ENCODE results near the gene SRP19.

Gene SRP19

DNA sequence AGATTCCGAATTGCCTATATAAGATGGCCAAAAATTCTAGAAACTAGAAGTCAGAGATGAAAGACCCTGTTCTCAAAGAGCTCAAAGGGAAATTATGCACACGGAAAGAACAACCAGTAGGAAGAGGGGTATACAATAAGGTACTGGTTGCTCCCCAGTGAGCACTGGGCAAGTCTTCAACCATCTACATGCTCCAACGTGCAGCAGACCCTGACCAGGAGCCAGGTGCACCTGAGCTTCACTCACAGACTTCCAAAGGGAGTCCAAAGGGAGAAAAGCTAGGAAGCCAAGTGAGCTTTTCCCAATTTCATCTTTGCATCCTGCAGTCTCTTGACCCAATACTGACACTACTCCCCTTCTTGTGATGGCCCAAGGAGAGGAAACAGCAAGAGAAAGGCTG lies 57.0 kb downstream of the SRP19 start:
- DNase-seq (ENCODE audit: insufficient read length, low spot score) (no peak), FAIRE-seq (no peak)

DNA sequence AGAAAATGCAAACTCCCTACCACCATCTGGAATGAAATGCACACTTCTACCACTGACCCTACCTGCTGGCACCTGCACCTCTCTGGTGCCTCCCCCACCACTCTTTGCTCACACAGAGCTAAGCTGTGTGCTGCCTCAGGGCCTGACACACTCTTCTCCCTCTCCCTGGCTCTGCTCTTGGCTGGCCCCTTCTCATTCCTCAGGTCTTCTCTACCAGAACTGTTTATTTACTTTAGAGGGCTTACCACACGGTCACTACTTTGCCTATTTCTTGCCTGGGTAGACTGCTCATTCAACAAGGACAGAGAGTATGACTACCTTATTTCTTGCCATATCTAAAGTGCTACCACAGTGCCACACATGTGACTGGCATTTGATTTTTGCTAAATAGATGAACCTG lies 57.6 kb downstream of the SRP19 start:
- DNase-seq (ENCODE audit: insufficient read length, low spot score) = no peak

More for the DNA sequence above, 57.6 kb downstream of the SRP19 start:
- no peak for FAIRE-seq
